Gastroesophageal sphincter (tissue), 3 donors: ENCODE results near the gene PTCRA.

ENCODE experiments used
- CTCF ChIP-seq, 4 experiments: fragments of 200-600 bp in 2 of 4; fragments of 450-650 bp in 2 of 4; sonication (generic) in 1 of 4; IDR thresholded peaks; one replicate each; pipeline ENCODE4 v1.5.1; 2017 to 2019; ENCODE audit warnings: antibody characterized with exemption in 4 of 4, mild to moderate bottlenecking in 2 of 4, moderate library complexity in 2 of 4
- EP300 ChIP-seq: sonication (generic); formaldehyde crosslinking; IDR thresholded peaks from one replicate; pipeline ENCODE4 v1.6.1; 2017; ENCODE audit warnings: antibody characterized with exemption, mild to moderate bottlenecking
- POLR2A ChIP-seq, 2 donors: fragments of 450-650 bp; IDR thresholded peaks; one replicate each; pipeline ENCODE4 v1.6.1; 2017; ENCODE audit warnings: antibody characterized with exemption in 2 of 2, mild to moderate bottlenecking in 2 of 2, moderate library complexity in 1 of 2

GRCh38 chr6:42907336-42907735 lies 8.5 kb upstream of the PTCRA start:
- TF ChIP-seq CTCF (IDR thresholded peaks at IDR 0.05) (no peak), EP300 (no peak), POLR2A (IDR thresholded peaks at IDR 0.05) (no peak)
